Mesenchymal stem cell (in vitro differentiated cells and primary cell): Measurements from ENCODE around the gene USP25.

Experiments
- DNase-seq: peaks from one replicate; pipeline ENCODE4 v3.0.0-alpha.2; 2013
- H2AFZ ChIP-seq: one replicate; pipeline ENCODE4 v1.6.1; 2013; ENCODE audit warnings: low read depth, mild to moderate bottlenecking, control low read depth, inconsistent platforms, low read length, moderate library complexity
- H2AK5ac ChIP-seq: 2 replicates; pipeline ENCODE4 v1.6.1; 2013; ENCODE audit warnings: low read length, moderate library complexity, mild to moderate bottlenecking, inconsistent platforms; ENCODE audit not compliant: severe bottlenecking
- H2BK120ac ChIP-seq: one replicate; pipeline ENCODE4 v1.6.1; 2013; ENCODE audit warnings: low read depth, mild to moderate bottlenecking, inconsistent platforms, low read length, moderate library complexity
- H2BK12ac ChIP-seq, 2 experiments: one replicate each; pipeline ENCODE4 v1.6.1; 2013; ENCODE audit warnings: inconsistent platforms in 2 of 2, low read length in 2 of 2, mild to moderate bottlenecking in 2 of 2, moderate library complexity in 2 of 2, control low read depth in 1 of 2
- H2BK15ac ChIP-seq: one replicate; pipeline ENCODE4 v1.6.1; 2013; ENCODE audit warnings: mild to moderate bottlenecking, low read depth, inconsistent platforms; ENCODE audit not compliant: poor library complexity, severe bottlenecking
- H2BK5ac ChIP-seq: 2 replicates; pipeline ENCODE4 v1.6.1; 2013; ENCODE audit warnings: low read depth, mild to moderate bottlenecking, low read length, control low read depth, inconsistent platforms; ENCODE audit not compliant: poor library complexity, severe bottlenecking
- H3K14ac ChIP-seq, 2 experiments: one replicate each; pipeline ENCODE4 v1.6.1; 2013; ENCODE audit warnings: inconsistent platforms in 2 of 2, low read length in 2 of 2, control low read depth in 1 of 2, mild to moderate bottlenecking in 1 of 2, moderate library complexity in 1 of 2
- H3K18ac ChIP-seq, 2 experiments: one replicate each; pipeline ENCODE4 v1.6.1; 2013; ENCODE audit warnings: inconsistent platforms in 2 of 2, low read length in 2 of 2, control low read depth in 1 of 2, low read depth in 1 of 2, mild to moderate bottlenecking in 1 of 2
- H3K23ac ChIP-seq, 2 experiments: one replicate each; pipeline ENCODE4 v1.6.1; 2013; ENCODE audit warnings: inconsistent platforms in 2 of 2, low read length in 2 of 2, mild to moderate bottlenecking in 2 of 2, moderate library complexity in 2 of 2, control low read depth in 1 of 2
- H3K27ac ChIP-seq: 2 replicates; pipeline ENCODE4 v1.5.1; 2013; ENCODE audit warnings: mild to moderate bottlenecking, moderate library complexity, low read length, control low read depth, inconsistent platforms; ENCODE audit not compliant: poor library complexity, severe bottlenecking
- H3K27me3 ChIP-seq, 2 experiments: 2 replicates each; pipeline versions ENCODE4 v1.6.1 to v1.7.0; 2013; ENCODE audit warnings: low read length in 2 of 2, mild to moderate bottlenecking in 2 of 2, moderate library complexity in 2 of 2, control low read depth in 1 of 2, inconsistent platforms in 1 of 2; ENCODE audit not compliant: control insufficient read depth in 1 of 2, insufficient read depth in 1 of 2
- H3K36me3 ChIP-seq, 2 experiments: 2 replicates each; pipeline versions ENCODE4 v1.6.1 to v1.7.0; 2013; ENCODE audit warnings: low read length in 2 of 2, control low read depth in 1 of 2, inconsistent platforms in 1 of 2, low read depth in 1 of 2, mild to moderate bottlenecking in 1 of 2; ENCODE audit not compliant: insufficient read depth in 2 of 2, control insufficient read depth in 1 of 2
- H3K4ac ChIP-seq, 2 experiments: one replicate each; pipeline ENCODE4 v1.6.1; 2013; ENCODE audit warnings: inconsistent platforms in 2 of 2, low read length in 2 of 2, mild to moderate bottlenecking in 2 of 2, moderate library complexity in 2 of 2, control low read depth in 1 of 2, low read depth in 1 of 2
- H3K4me1 ChIP-seq: 2 replicates; pipeline ENCODE4 v1.6.1; 2013; ENCODE audit warnings: low read depth, low read length, control low read depth; ENCODE audit not compliant: control insufficient read depth, insufficient read depth
- H3K4me2 ChIP-seq: 2 replicates; pipeline ENCODE4 v1.6.1; 2013; ENCODE audit warnings: low read length, mild to moderate bottlenecking, inconsistent platforms; ENCODE audit not compliant: poor library complexity, severe bottlenecking
- H3K4me3 ChIP-seq, 2 experiments: 2 replicates each; pipeline versions ENCODE4 v1.5.1 to v1.7.0; 2013; ENCODE audit warnings: low read length in 2 of 2, mild to moderate bottlenecking in 2 of 2, control low read depth in 1 of 2, low read depth in 1 of 2; ENCODE audit not compliant: insufficient read depth in 1 of 2
- H3K79me1 ChIP-seq: replicated peaks from 2 replicates; pipeline ENCODE4 v1.6.1; 2013; ENCODE audit warnings: mild to moderate bottlenecking, control low read depth, low read length, inconsistent platforms; ENCODE audit not compliant: poor library complexity, severe bottlenecking
- H3K9ac ChIP-seq: 2 replicates; pipeline ENCODE4 v1.7.0; 2013; ENCODE audit warnings: mild to moderate bottlenecking, low read length, moderate library complexity
- H3K9me3 ChIP-seq: 2 replicates; pipeline ENCODE4 v1.7.0; 2013; ENCODE audit warnings: mild to moderate bottlenecking, low read length; ENCODE audit not compliant: control insufficient read depth
- H4K8ac ChIP-seq: one replicate; pipeline ENCODE4 v1.6.1; 2013; ENCODE audit warnings: inconsistent platforms, mild to moderate bottlenecking, low read length, moderate library complexity
- H4K91ac ChIP-seq: one replicate; pipeline ENCODE4 v1.6.1; 2013; ENCODE audit warnings: mild to moderate bottlenecking, low read length, inconsistent platforms
- WGBS: methylation state at CpG from one replicate; pipeline ENCODE4 v1.1.7; 2013; ENCODE audit warnings: mixed read lengths; 5-methylcytosine and 5-hydroxymethylcytosine counted together

USP25 gene

GRCh38 chr21:15763359-15763758 lies 33.6 kb downstream of the USP25 start:
- Histone ChIP-seq H3K4me2 (no peak overlapping the region), H3K18ac (no peak overlapping the region), H2BK5ac (no peak overlapping the region), H4K8ac (no peak overlapping the region), H2BK15ac (no peak overlapping the region), H3K36me3 (peaks cover 0 to 13% of the 10 kb centered on the region in 2 experiments), H3K27ac (no peak overlapping the region), H3K4ac (no peak overlapping the region), H3K4me3 (no peak overlapping the region), H3K4me1 (peaks cover 2% of the 10 kb centered on the region), H3K23ac (no peak overlapping the region), H3K9ac (no peak overlapping the region), H3K79me1 (peaks cover 10% of the 10 kb centered on the region), H2BK120ac (no peak overlapping the region), H4K91ac (no peak overlapping the region), H3K9me3 (no peaks in the 10 kb centered on the region), H2BK12ac (no peak overlapping the region), H3K14ac (no peak overlapping the region), H3K27me3 (no peaks in the 10 kb centered on the region), H2AFZ (no peak overlapping the region), H2AK5ac (no peak overlapping the region)
- WGBS, result no CpG with 5 or more reads among the region's 1 CpG
- no peak for DNase-seq

- Histone ChIP-seq H3K27me3 (no peaks in the 10 kb centered on the region), H3K79me1 (peaks cover 8% of the 10 kb centered on the region), H3K14ac (no peak overlapping the region), H3K23ac (no peak overlapping the region), H4K91ac (no peak overlapping the region), H3K27ac (no peak overlapping the region), H2AFZ (no peak overlapping the region), H3K36me3 (peaks cover 0 to 13% of the 10 kb centered on the region in 2 experiments), H2AK5ac (no peak overlapping the region), H2BK5ac (no peak overlapping the region), H2BK120ac (no peak overlapping the region), H3K4me1 (peaks cover 2% of the 10 kb centered on the region), H3K9me3 (no peaks in the 10 kb centered on the region), H3K4ac (no peak overlapping the region), H3K4me3 (no peak overlapping the region), H4K8ac (no peak overlapping the region), H2BK12ac (no peak overlapping the region), H2BK15ac (no peak overlapping the region), H3K9ac (no peak overlapping the region), H3K18ac (no peak overlapping the region), H3K4me2 (no peak overlapping the region)
- 89% methylated on average over 3 of the region's 3 CpGs for WGBS
- DNase-seq, result no peak
Observed at GRCh38 chr21:15764878-15765277, 35.1 kb downstream of the USP25 start.

GRCh38 chr21:15766952-15767603 lies 37.3 kb downstream of the USP25 start:
- H2BK12ac ChIP-seq, result no peak overlapping the region
- H3K4ac ChIP-seq, result no peak overlapping the region
- no peak overlapping the region for H4K8ac ChIP-seq
- H3K4me1 ChIP-seq, result no peaks in the 10 kb centered on the region
- peaks cover 6% of the 10 kb centered on the region for H3K79me1 ChIP-seq
- H3K27me3 ChIP-seq, result no peaks in the 10 kb centered on the region
- no peak overlapping the region for H2BK5ac ChIP-seq
- H2AK5ac ChIP-seq, result no peak overlapping the region
- no peak overlapping the region for H4K91ac ChIP-seq
- no peak overlapping the region for H2BK120ac ChIP-seq
- H3K36me3 ChIP-seq, result peaks cover 0 to 13% of the 10 kb centered on the region in 2 experiments
- H3K23ac ChIP-seq, result no peak overlapping the region
- H3K14ac ChIP-seq, result no peak overlapping the region
- no peak overlapping the region for H3K9ac ChIP-seq
- no peak overlapping the region for H2BK15ac ChIP-seq
- H3K4me2 ChIP-seq, result no peak overlapping the region
- DNase-seq, result no peak
- no peaks in the 10 kb centered on the region for H3K9me3 ChIP-seq
- no peak overlapping the region for H2AFZ ChIP-seq
- H3K4me3 ChIP-seq, result no peak overlapping the region
- no peak overlapping the region for H3K18ac ChIP-seq
- H3K27ac ChIP-seq, result no peak overlapping the region
- no CpG with 5 or more reads among the region's 1 CpG for WGBS

- Histone ChIP-seq H3K14ac (no peak overlapping the region), H2BK15ac (no peak overlapping the region), H3K4me3 (no peak overlapping the region), H3K4ac (no peak overlapping the region), H3K36me3 (peaks cover 0 to 13% of the 10 kb centered on the region in 2 experiments), H2AK5ac (no peak overlapping the region), H2BK5ac (no peak overlapping the region), H3K23ac (no peak overlapping the region), H3K9ac (no peak overlapping the region), H4K91ac (no peak overlapping the region), H2BK120ac (no peak overlapping the region), H3K4me1 (no peaks in the 10 kb centered on the region), H2BK12ac (no peak overlapping the region), H4K8ac (no peak overlapping the region), H3K18ac (no peak overlapping the region), H3K27ac (no peak overlapping the region), H2AFZ (no peak overlapping the region), H3K27me3 (no peaks in the 10 kb centered on the region), H3K9me3 (no peaks in the 10 kb centered on the region), H3K79me1 (peaks cover 8% of the 10 kb centered on the region), H3K4me2 (no peak overlapping the region)
- DNase-seq, result no peak
- 100% methylated on average over 3 of the region's 5 CpGs for WGBS
Observed at GRCh38 chr21:15768045-15768601, 38.3 kb downstream of the USP25 start.
